ENCODE data around the gene PATZ1.

The PATZ1 gene

DNA sequence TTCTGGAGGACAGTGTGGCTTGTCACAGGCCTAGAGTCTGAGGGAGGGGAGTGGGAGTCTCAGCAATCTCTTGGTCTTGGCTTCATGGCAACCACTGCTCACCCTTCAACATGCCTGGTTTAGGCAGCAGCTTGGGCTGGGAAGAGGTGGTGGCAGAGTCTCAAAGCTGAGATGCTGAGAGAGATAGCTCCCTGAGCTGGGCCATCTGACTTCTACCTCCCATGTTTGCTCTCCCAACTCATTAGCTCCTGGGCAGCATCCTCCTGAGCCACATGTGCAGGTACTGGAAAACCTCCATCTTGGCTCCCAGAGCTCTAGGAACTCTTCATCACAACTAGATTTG, 66.8 kb downstream of the PATZ1 start:
- DNase-seq = no peak

DNA sequence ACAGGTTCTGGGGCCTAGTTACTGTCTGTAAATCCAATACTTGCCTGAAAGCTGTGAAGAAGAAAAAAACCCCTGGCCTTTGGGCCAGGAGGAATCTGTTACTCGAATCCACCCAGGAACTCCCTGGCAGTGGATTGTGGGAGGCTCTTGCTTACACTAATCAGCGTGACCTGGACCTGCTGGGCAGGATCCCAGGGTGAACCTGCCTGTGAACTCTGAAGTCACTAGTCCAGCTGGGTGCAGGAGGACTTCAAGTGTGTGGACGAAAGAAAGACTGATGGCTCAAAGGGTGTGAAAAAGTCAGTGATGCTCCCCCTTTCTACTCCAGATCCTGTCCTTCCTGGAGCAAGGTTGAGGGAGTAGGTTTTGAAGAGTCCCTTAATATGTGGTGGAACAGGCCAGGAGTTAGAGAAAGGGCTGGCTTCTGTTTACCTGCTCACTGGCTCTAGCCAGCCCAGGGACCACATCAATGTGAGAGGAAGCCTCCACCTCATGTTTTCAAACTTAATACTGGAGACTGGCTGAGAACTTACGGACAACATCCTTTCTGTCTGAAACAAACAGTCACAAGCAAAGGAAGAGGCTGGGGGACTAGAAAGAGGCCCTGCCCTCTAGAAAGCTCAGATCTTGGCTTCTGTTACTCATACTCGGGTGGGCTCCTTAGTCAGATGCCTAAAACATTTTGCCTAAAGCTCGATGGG, 67.4 kb downstream of the PATZ1 start:
- DNase-seq = no peak

DNA sequence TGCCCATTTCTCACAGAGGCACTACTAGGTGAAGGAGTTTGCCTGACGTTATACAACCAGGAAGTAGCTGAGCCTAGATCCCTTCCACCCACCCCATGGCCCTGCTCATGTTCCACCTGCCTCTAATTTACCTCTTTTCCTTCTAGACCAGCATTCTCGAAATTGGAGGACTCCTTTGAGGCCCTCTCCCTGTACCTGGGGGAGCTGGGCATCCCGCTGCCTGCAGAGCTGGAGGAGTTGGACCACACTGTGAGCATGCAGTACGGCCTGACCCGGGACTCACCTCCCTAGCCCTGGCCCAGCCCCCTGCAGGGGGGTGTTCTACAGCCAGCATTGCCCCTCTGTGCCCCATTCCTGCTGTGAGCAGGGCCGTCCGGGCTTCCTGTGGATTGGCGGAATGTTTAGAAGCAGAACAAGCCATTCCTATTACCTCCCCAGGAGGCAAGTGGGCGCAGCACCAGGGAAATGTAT, 68.0 kb downstream of the PATZ1 start:
- DNase-seq = no peak

- DNase-seq = no peak
Measured at GRCh38 chr22:31277741-31278140, 68.4 kb downstream of the PATZ1 start.

DNA sequence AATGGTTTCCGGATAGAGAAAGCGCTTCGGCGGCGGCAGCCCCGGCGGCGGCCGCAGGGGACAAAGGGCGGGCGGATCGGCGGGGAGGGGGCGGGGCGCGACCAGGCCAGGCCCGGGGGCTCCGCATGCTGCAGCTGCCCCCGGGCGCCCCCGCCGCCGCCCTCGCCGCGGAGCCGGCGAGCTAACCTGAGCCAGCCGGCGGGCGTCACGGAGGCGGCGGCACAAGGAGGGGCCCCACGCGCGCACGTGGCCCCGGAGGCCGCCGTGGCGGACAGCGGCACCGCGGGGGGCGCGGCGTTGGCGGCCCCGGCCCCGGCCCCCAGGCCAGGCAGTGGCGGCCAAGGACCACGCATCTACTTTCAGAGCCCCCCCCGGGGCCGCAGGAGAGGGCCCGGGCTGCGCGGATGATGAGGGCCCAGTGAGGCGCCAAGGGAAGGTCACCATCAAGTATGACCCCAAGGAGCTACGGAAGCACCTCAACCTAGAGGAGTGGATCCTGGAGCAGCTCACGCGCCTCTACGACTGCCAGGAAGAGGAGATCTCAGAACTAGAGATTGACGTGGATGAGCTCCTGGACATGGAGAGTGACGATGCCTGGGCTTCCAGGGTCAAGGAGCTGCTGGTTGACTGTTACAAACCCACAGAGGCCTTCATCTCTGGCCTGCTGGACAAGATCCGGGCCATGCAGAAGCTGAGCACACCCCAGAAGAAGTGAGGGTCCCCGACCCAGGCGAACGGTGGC, 69.5 kb downstream of the PATZ1 start:
- DNase-seq = no peak

Measured in stimulated activated CD8-positive, alpha-beta memory T cell treated with anti-CD3 and anti-CD28 coated beads, Interleukin-4, amount 100 ng/mL, for 48 hours (primary cell).